GM18507 (cell line): ENCODE results near the gene CNNM2.
"Not testable (repeated sequence)": the region's sequence is repeated elsewhere in the genome, so short reads cannot be mapped to it uniquely, and the experiment has no call there.

Source experiments
- DNase-seq: peaks from one replicate; pipeline ENCODE4 v3.0.0; 2011; ENCODE audit warnings: low read depth; ENCODE audit not compliant: insufficient read length; ENCODE audit errors: extremely low spot score
- FAIRE-seq: peaks from 2 replicates; lab custom pipeline; 2011; peaks lifted over from hg19 to GRCh38; lab: Jason Lieb, UNC

Gene CNNM2

GRCh38 chr10:102919992-102920739 is 2.1 kb downstream of the CNNM2 start:
- DNase-seq (no peak), FAIRE-seq (no peak)

- FAIRE-seq (no peak), DNase-seq (no peak)
These were observed 5.5 kb downstream of the CNNM2 start for GRCh38 chr10:102923601-102924000.

GRCh38 chr10:102926842-102927241 is 8.7 kb downstream of the CNNM2 start:
- DNase-seq (no peak), FAIRE-seq (no peak)

- no peak for FAIRE-seq
- no peak for DNase-seq
These were observed 9.4 kb downstream of the CNNM2 start for GRCh38 chr10:102927311-102928010.

- DNase-seq, result not testable (repeated sequence)
These were observed 10.3 kb downstream of the CNNM2 start for GRCh38 chr10:102928442-102928841.

GRCh38 chr10:102930720-102931119 is 12.6 kb downstream of the CNNM2 start:
- no peak for DNase-seq
- no peak for FAIRE-seq

More at GRCh38 chr10:102928442-102928841, 10.3 kb downstream of the CNNM2 start:
- not testable (repeated sequence) for FAIRE-seq

GRCh38 chr10:102931643-102932042 is 13.5 kb downstream of the CNNM2 start:
- no peak for FAIRE-seq
- no peak for DNase-seq

GRCh38 chr10:102935505-102935904 is 17.4 kb downstream of the CNNM2 start:
- DNase-seq (no peak), FAIRE-seq (no peak)

- no peak for FAIRE-seq
- no peak for DNase-seq
These were observed 18.0 kb downstream of the CNNM2 start for GRCh38 chr10:102935939-102936605.

- FAIRE-seq, result no peak
These were observed 23.3 kb downstream of the CNNM2 start for GRCh38 chr10:102941401-102941800.

GRCh38 chr10:102945449-102945848 is 27.4 kb downstream of the CNNM2 start:
- DNase-seq (no peak), FAIRE-seq (no peak)

More at GRCh38 chr10:102941401-102941800, 23.3 kb downstream of the CNNM2 start:
- DNase-seq, result no peak

- DNase-seq, result no peak
- no peak for FAIRE-seq
These were observed 27.9 kb downstream of the CNNM2 start for GRCh38 chr10:102945962-102946361.

- no peak for DNase-seq
- no peak for FAIRE-seq
These were observed 28.9 kb downstream of the CNNM2 start for GRCh38 chr10:102946992-102947391.

- DNase-seq (no peak), FAIRE-seq (no peak)
These were observed 30.1 kb downstream of the CNNM2 start for GRCh38 chr10:102948176-102948575.

GRCh38 chr10:102948786-102949185 is 30.7 kb downstream of the CNNM2 start:
- FAIRE-seq (no peak), DNase-seq (no peak)

- no peak for FAIRE-seq
- DNase-seq, result no peak
These were observed 31.8 kb downstream of the CNNM2 start for GRCh38 chr10:102949916-102950315.

GRCh38 chr10:102951316-102951715 is 33.2 kb downstream of the CNNM2 start:
- no peak for FAIRE-seq
- DNase-seq, result no peak

GRCh38 chr10:102959360-102959759 is 41.3 kb downstream of the CNNM2 start:
- FAIRE-seq, result no peak
- DNase-seq, result no peak

- no peak for FAIRE-seq
- DNase-seq, result no peak
These were observed 42.1 kb downstream of the CNNM2 start for GRCh38 chr10:102960157-102960556.

- FAIRE-seq, result no peak
These were observed 44.2 kb downstream of the CNNM2 start for GRCh38 chr10:102962267-102962666.

More at GRCh38 chr10:102962267-102962666, 44.2 kb downstream of the CNNM2 start:
- no peak for DNase-seq
